Measurements from ENCODE around the gene RGS7.

DNA sequence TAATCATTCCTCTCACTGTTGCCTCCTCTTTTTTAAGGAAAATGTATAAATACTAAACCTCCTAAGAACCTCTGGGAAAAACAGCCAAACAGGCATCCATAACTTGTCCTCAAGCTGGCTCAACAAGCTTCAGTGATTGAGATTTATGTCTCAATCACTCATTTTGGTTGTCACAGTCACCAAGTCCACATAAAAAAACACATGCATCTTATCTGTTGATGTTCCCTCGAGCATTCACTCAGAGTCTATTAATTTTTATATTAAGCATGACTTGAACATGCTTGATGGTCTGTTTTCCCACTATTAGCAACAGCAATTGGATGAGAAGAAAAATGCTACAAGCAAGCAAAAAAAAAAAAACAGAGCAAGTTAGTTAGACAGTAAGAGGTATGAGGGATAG is 254.3 kb downstream of the RGS7 start:
- TF ChIP-seq MAX (IDR thresholded peaks at IDR 0.05; ENCODE audit: low read depth, low read length) (no peak), CTCF (IDR thresholded peaks at IDR 0.05; ENCODE audit: low read depth, low read length) (no peak)
